Astrocyte (in vitro differentiated cells and primary cell): ENCODE data around the gene METTL3.

Experiments used
- CTCF ChIP-seq: IDR thresholded peaks from 2 replicates; pipeline ENCODE4 v1.5.1; 2011; ENCODE audit warnings: low read depth, mild to moderate bottlenecking, inconsistent platforms, low read length, moderate library complexity; ENCODE audit not compliant: insufficient read depth
- EZH2 ChIP-seq: IDR thresholded peaks from 2 replicates; pipeline ENCODE4 v1.6.1; 2012; ENCODE audit warnings: mild to moderate bottlenecking, low read length, inconsistent platforms; ENCODE audit not compliant: insufficient read depth

GRCh38 chr14:21543521-21543960, 32.4 kb upstream of the METTL3 start:
- no peak for TF ChIP-seq CTCF
- TF ChIP-seq EZH2 = no peak
